HEK293 (cell line): ENCODE measurements around the gene PDGFA.

Source experiments
- CTCF ChIA-PET: fragments of 350-600 bp; formaldehyde crosslinking; extraction: SDS; loops from one replicate; lab custom pipeline; 2021; ENCODE audit warnings: antibody characterized with exemption; lab: Yijun Ruan, JAX
- POLR2A ChIA-PET: fragments of 300-600 bp; formaldehyde crosslinking; extraction: SDS; loops from one replicate; lab custom pipeline; 2020; ENCODE audit warnings: antibody characterized with exemption, inconsistent platforms; lab: Yijun Ruan, JAX
- H3K27ac ChIP-seq: fragments of 200-500 bp; sonication (Bioruptor generic); 2 replicates; pipeline ENCODE4 v1.5.1; 2014; ENCODE audit warnings: low read depth, low read length, control low read depth, inconsistent platforms; ENCODE audit errors: extremely low read depth
- H3K36me3 ChIP-seq, 2 experiments: fragments of 200-500 bp in 1 of 2; sonication (Bioruptor generic) in 1 of 2; 1 replicate in 1 of 2; 2 replicates in 1 of 2; pipeline ENCODE4 v1.5.1; 2014 to 2017; ENCODE audit warnings: inconsistent platforms in 2 of 2, low read length in 2 of 2; ENCODE audit not compliant: control insufficient read depth in 2 of 2, insufficient read depth in 1 of 2
- H3K4me1 ChIP-seq: fragments of 200-500 bp; sonication (Bioruptor generic); 2 replicates; pipeline ENCODE4 v1.5.1; 2014; ENCODE audit warnings: mild to moderate bottlenecking, low read length, inconsistent platforms; ENCODE audit not compliant: control insufficient read depth, insufficient read depth
- H3K4me3 ChIP-seq: 2 replicates; pipeline ENCODE4 v1.5.1; 2011; ENCODE audit warnings: low read depth, mild to moderate bottlenecking, control low read depth, low read length, moderate library complexity
- H3K9me3 ChIP-seq: fragments of 200-500 bp; sonication (Bioruptor generic); 2 replicates; pipeline ENCODE4 v1.5.1; 2014; ENCODE audit warnings: low read depth, low read length, inconsistent platforms; ENCODE audit not compliant: control insufficient read depth, insufficient read depth
- EGR2 ChIP-seq: fragments of 450-650 bp; formaldehyde crosslinking; IDR thresholded peaks from 2 replicates; pipeline ENCODE4 v1.5.1; 2016; ENCODE audit warnings: low read depth, missing biosample characterization, missing genetic modification characterization
- FEZF1 ChIP-seq: fragments of 450-650 bp; formaldehyde crosslinking; IDR thresholded peaks from 2 replicates; pipeline ENCODE4 v1.5.1; 2016; ENCODE audit warnings: missing biosample characterization, missing genetic modification characterization
- GLIS1 ChIP-seq: fragments of 450-650 bp; formaldehyde crosslinking; IDR thresholded peaks from 2 replicates; pipeline ENCODE4 v1.5.1; 2016; ENCODE audit warnings: missing biosample characterization, missing genetic modification characterization
- OSR2 ChIP-seq: fragments of 450-650 bp; formaldehyde crosslinking; IDR thresholded peaks from 2 replicates; pipeline ENCODE4 v1.5.1; 2016; ENCODE audit warnings: missing biosample characterization, missing genetic modification characterization
- SCRT1 ChIP-seq: fragments of 450-650 bp; formaldehyde crosslinking; IDR thresholded peaks from 2 replicates; pipeline ENCODE4 v1.5.1; 2016; ENCODE audit warnings: missing biosample characterization, missing genetic modification characterization, borderline replicate concordance
- SP7 ChIP-seq: fragments of 450-650 bp; formaldehyde crosslinking; IDR thresholded peaks from 2 replicates; pipeline ENCODE4 v1.5.1; 2016; ENCODE audit warnings: missing biosample characterization, missing genetic modification characterization
- ZBTB8A ChIP-seq: fragments of 450-650 bp; formaldehyde crosslinking; IDR thresholded peaks from 2 replicates; pipeline ENCODE4 v1.5.1; 2016; ENCODE audit warnings: missing biosample characterization, missing genetic modification characterization
- ZFHX2 ChIP-seq: fragments of 450-650 bp; formaldehyde crosslinking; conservative IDR thresholded peaks from 2 replicates; pipeline ENCODE4 v1.5.1; 2016; ENCODE audit warnings: missing biosample characterization, missing genetic modification characterization
- ZIC2 ChIP-seq: fragments of 450-650 bp; formaldehyde crosslinking; IDR thresholded peaks from 2 replicates; pipeline ENCODE4 v1.5.1; 2016; ENCODE audit warnings: missing biosample characterization, missing genetic modification characterization
- ZNF214 ChIP-seq: fragments of 450-650 bp; formaldehyde crosslinking; IDR thresholded peaks from 2 replicates; pipeline ENCODE4 v1.5.1; 2017; ENCODE audit warnings: missing biosample characterization, mild to moderate bottlenecking, missing genetic modification characterization, borderline replicate concordance
- ZNF335 ChIP-seq: fragments of 450-650 bp; formaldehyde crosslinking; conservative IDR thresholded peaks from 2 replicates; pipeline ENCODE4 v1.5.1; 2016; ENCODE audit warnings: missing biosample characterization, missing genetic modification characterization
- ZNF555 ChIP-seq: fragments of 450-650 bp; formaldehyde crosslinking; conservative IDR thresholded peaks from 2 replicates; pipeline ENCODE4 v1.5.1; 2017; ENCODE audit warnings: missing biosample characterization, mild to moderate bottlenecking, missing genetic modification characterization, inconsistent platforms
- ZNF777 ChIP-seq: fragments of 450-650 bp; formaldehyde crosslinking; IDR thresholded peaks from 2 replicates; pipeline ENCODE4 v1.5.1; 2017; ENCODE audit warnings: missing biosample characterization, missing genetic modification characterization, borderline replicate concordance
- ZNF830 ChIP-seq: fragments of 450-650 bp; IDR thresholded peaks from 2 replicates; pipeline ENCODE4 v1.5.0; 2018; ENCODE audit warnings: missing biosample characterization, missing genetic modification characterization, low read depth, mild to moderate bottlenecking, moderate library complexity
- ZSCAN16 ChIP-seq: fragments of 450-650 bp; formaldehyde crosslinking; IDR thresholded peaks from 2 replicates; pipeline ENCODE4 v1.5.1; 2016; ENCODE audit warnings: missing biosample characterization, missing genetic modification characterization
- ZSCAN30 ChIP-seq: fragments of 450-650 bp; IDR thresholded peaks from 2 replicates; pipeline ENCODE4 v1.5.1; 2018; ENCODE audit warnings: missing biosample characterization, mild to moderate bottlenecking, missing genetic modification characterization, moderate library complexity
- TF ChIP-seq, protein P1 (sequence below): fragments of 450-650 bp; formaldehyde crosslinking; IDR thresholded peaks from 2 replicates; pipeline ENCODE4 v1.5.1; 2017; ENCODE audit warnings: missing biosample characterization, missing genetic modification characterization
- TF ChIP-seq, protein P2 (sequence below): fragments of 450-650 bp; formaldehyde crosslinking; IDR thresholded peaks from 2 replicates; pipeline ENCODE4 v1.5.1; 2016; ENCODE audit warnings: missing biosample characterization, missing genetic modification characterization
- TF ChIP-seq, protein P3 (sequence below): fragments of 450-650 bp; formaldehyde crosslinking; IDR thresholded peaks from 2 replicates; pipeline ENCODE4 v1.5.1; 2016; ENCODE audit warnings: missing biosample characterization, missing genetic modification characterization

The PDGFA gene

GRCh38 chr7:490461-491291 lies 29.0 kb downstream of the PDGFA start (continued):
- TF ChIP-seq, protein P1, sequence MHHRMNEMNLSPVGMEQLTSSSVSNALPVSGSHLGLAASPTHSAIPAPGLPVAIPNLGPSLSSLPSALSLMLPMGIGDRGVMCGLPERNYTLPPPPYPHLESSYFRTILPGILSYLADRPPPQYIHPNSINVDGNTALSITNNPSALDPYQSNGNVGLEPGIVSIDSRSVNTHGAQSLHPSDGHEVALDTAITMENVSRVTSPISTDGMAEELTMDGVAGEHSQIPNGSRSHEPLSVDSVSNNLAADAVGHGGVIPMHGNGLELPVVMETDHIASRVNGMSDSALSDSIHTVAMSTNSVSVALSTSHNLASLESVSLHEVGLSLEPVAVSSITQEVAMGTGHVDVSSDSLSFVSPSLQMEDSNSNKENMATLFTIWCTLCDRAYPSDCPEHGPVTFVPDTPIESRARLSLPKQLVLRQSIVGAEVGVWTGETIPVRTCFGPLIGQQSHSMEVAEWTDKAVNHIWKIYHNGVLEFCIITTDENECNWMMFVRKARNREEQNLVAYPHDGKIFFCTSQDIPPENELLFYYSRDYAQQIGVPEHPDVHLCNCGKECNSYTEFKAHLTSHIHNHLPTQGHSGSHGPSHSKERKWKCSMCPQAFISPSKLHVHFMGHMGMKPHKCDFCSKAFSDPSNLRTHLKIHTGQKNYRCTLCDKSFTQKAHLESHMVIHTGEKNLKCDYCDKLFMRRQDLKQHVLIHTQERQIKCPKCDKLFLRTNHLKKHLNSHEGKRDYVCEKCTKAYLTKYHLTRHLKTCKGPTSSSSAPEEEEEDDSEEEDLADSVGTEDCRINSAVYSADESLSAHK = no peak

- CTCF ChIA-PET = no interaction called here
- POLR2A ChIA-PET = no interaction called here
- TF ChIP-seq ZBTB8A (tag by site-specific recombination) (peak; percentile 84), FEZF1 (tag by site-specific recombination) (peak; percentile 71), OSR2 (tag by site-specific recombination) (peak; percentile 68), ZFHX2 (tag by site-specific recombination) (peak; percentile 80), EGR2 (tag by site-specific recombination) (0 out of 2 replicates have a peak, but pooled peaks have one; percentile 49), ZIC2 (tag by site-specific recombination) (peak; percentile 56), ZNF830 (tag by site-specific recombination) (no peak), GLIS1 (tag by site-specific recombination) (peak; percentile 84), SP7 (tag by site-specific recombination) (no peak), ZNF777 (tag by site-specific recombination) (no peak)
Measured at GRCh38 chr7:489876-490275, 29.8 kb downstream of the PDGFA start.

DNA sequence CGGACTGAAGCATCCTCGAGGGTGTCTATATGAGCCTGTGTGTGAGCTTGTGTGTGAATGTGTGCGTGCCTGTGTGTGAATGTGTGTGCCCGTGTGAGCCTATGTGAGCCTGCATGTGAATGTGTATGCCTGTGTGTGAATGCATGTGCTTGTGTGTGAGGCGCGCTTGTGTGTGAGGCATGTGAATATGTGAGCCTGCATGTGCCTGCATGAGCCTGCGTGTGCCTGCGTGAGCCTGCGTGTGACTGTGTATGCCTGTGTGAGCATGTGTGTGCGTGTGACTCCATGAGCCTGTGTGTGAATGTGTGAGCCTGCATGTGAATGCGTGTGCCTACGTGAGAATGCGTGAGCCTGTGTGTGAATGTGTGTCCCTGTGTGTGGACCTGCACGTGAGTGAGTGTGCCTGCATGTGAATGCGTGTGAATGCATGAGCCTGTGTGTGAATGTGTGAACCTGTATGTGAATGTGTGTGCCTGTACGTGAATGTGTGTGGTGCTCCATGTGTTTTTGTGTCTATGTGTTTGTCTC lies 33.4 kb downstream of the PDGFA start:
- no peaks in the 10 kb centered on the region for H3K36me3 ChIP-seq
- H3K27ac ChIP-seq = no peak overlapping the region
- ChIA-PET POLR2A (no interaction called here), CTCF (no interaction called here)
- H3K4me1 ChIP-seq = no peaks in the 10 kb centered on the region
- H3K9me3 ChIP-seq = no peaks in the 10 kb centered on the region
- no peak overlapping the region for H3K4me3 ChIP-seq
- TF ChIP-seq, protein P2, sequence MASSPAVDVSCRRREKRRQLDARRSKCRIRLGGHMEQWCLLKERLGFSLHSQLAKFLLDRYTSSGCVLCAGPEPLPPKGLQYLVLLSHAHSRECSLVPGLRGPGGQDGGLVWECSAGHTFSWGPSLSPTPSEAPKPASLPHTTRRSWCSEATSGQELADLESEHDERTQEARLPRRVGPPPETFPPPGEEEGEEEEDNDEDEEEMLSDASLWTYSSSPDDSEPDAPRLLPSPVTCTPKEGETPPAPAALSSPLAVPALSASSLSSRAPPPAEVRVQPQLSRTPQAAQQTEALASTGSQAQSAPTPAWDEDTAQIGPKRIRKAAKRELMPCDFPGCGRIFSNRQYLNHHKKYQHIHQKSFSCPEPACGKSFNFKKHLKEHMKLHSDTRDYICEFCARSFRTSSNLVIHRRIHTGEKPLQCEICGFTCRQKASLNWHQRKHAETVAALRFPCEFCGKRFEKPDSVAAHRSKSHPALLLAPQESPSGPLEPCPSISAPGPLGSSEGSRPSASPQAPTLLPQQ (tag by site-specific recombination) = no peak
- no peak for TF ChIP-seq ZNF555 (tag by site-specific recombination)
- no peak for TF ChIP-seq SCRT1
- TF ChIP-seq ZSCAN16 (tag by site-specific recombination) = no peak
- TF ChIP-seq, protein P3, sequence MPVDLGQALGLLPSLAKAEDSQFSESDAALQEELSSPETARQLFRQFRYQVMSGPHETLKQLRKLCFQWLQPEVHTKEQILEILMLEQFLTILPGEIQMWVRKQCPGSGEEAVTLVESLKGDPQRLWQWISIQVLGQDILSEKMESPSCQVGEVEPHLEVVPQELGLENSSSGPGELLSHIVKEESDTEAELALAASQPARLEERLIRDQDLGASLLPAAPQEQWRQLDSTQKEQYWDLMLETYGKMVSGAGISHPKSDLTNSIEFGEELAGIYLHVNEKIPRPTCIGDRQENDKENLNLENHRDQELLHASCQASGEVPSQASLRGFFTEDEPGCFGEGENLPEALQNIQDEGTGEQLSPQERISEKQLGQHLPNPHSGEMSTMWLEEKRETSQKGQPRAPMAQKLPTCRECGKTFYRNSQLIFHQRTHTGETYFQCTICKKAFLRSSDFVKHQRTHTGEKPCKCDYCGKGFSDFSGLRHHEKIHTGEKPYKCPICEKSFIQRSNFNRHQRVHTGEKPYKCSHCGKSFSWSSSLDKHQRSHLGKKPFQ (tag by site-specific recombination) = peak; percentile 72; the same call in 1 of the 2 replicates
- no peak for TF ChIP-seq ZSCAN30 (tag by site-specific recombination)
- TF ChIP-seq ZNF214 (tag by site-specific recombination) = no peak
- no peak for TF ChIP-seq ZNF335 (tag by site-specific recombination)

More at GRCh38 chr7:489876-490275, 29.8 kb downstream of the PDGFA start:
- Histone ChIP-seq H3K36me3 (no peaks in the 10 kb centered on the region), H3K27ac (no peak overlapping the region), H3K4me3 (no peak overlapping the region), H3K4me1 (no peaks in the 10 kb centered on the region), H3K9me3 (no peaks in the 10 kb centered on the region)
